Thoracic aorta (tissue), 2 donors: ENCODE measurements around the gene RPRD1B. TPM values are rescaled to one million over a fixed set of nuclear protein-coding genes. Genes with fewer than 3 reads are reported as not detected.

ENCODE experiments used
- ATAC-seq: fragments of 150-250 bp; one replicate; pipeline ENCODE4 v1.8.0; 2017; ENCODE audit warnings: low read depth; ENCODE audit not compliant: insufficient number of reproducible peaks, low FRiP score
- DNase-seq: peaks from one replicate; pipeline ENCODE4 v3.0.0-alpha.2; 2020; ENCODE audit warnings: low spot score
- H3K27ac ChIP-seq, 2 donors: fragments of 200-600 bp; sonication (generic); 1 replicate in 1 of 2; 2 replicates in 1 of 2; pipeline ENCODE4 v1.5.1; 2016; ENCODE audit warnings: mild to moderate bottlenecking in 2 of 2, moderate library complexity in 2 of 2
- H3K27me3 ChIP-seq: fragments of 200-600 bp; sonication (generic); replicated peaks from 2 replicates; pipeline ENCODE4 v1.6.0; 2016; ENCODE audit warnings: mild to moderate bottlenecking; ENCODE audit not compliant: insufficient read depth
- H3K36me3 ChIP-seq: fragments of 200-600 bp; sonication (generic); one replicate; pipeline ENCODE4 v1.5.1; 2016
- H3K4me1 ChIP-seq, 2 donors: fragments of 200-600 bp; sonication (generic); 1 replicate in 1 of 2; 2 replicates in 1 of 2; pipeline versions ENCODE4 v1.5.1 to v1.6.0; 2016; ENCODE audit warnings: low read depth in 2 of 2, mild to moderate bottlenecking in 1 of 2; ENCODE audit not compliant: control insufficient read depth in 1 of 2
- H3K4me3 ChIP-seq: fragments of 200-600 bp; sonication (generic); 2 replicates; pipeline ENCODE4 v1.5.1; 2016; ENCODE audit warnings: mild to moderate bottlenecking
- H3K9me3 ChIP-seq: fragments of 200-600 bp; sonication (generic); 2 replicates; pipeline ENCODE4 v1.5.1; 2016
- total RNA-seq, 2 donors: library from RNA; depleted of rRNA; stranded (reverse); fragments of >200 nt; gene quantifications; one replicate each; pipeline versions ENCODE4 v1.1.0 to v1.2.3, GENCODE V29; 2016
- TF ChIP-seq, protein P1 (sequence below): fragments of 200-600 bp; sonication (generic); IDR thresholded peaks from one replicate; pipeline ENCODE4 v1.5.1; 2019; ENCODE audit warnings: antibody characterized with exemption

Gene RPRD1B
- total RNA-seq, 2 donors from 2014 or later: 22.3 to 77.7 TPM

DNA sequence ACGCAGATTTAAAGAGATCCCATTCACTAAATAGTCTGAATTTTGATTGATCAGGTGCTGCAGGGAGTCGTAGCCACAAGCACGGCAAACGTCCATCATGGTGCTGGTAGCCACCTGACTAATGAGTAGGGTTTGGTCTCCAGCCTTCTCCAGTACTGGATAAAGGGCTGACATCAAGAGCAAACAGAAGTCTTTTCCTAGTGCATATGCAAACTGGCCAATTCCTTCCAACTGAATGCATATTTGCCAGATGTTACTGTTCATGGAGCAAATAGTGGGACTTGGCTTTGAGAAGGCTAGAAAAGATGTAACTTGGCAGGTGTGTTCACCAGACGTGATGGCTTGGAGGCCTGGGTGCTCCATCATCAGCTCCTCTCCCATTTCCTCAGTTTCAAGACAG lies 21.9 kb upstream of the RPRD1B start:
- H3K4me3 ChIP-seq: no peak overlapping the region
- TF ChIP-seq, protein P1, sequence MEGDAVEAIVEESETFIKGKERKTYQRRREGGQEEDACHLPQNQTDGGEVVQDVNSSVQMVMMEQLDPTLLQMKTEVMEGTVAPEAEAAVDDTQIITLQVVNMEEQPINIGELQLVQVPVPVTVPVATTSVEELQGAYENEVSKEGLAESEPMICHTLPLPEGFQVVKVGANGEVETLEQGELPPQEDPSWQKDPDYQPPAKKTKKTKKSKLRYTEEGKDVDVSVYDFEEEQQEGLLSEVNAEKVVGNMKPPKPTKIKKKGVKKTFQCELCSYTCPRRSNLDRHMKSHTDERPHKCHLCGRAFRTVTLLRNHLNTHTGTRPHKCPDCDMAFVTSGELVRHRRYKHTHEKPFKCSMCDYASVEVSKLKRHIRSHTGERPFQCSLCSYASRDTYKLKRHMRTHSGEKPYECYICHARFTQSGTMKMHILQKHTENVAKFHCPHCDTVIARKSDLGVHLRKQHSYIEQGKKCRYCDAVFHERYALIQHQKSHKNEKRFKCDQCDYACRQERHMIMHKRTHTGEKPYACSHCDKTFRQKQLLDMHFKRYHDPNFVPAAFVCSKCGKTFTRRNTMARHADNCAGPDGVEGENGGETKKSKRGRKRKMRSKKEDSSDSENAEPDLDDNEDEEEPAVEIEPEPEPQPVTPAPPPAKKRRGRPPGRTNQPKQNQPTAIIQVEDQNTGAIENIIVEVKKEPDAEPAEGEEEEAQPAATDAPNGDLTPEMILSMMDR: no peak
- no peaks in the 10 kb centered on the region for H3K27me3 ChIP-seq
- H3K4me1 ChIP-seq: no peaks in the 10 kb centered on the region
- no peaks in the 10 kb centered on the region for H3K9me3 ChIP-seq
- ATAC-seq (no peak), DNase-seq (no peak)
- no peak overlapping the region for H3K27ac ChIP-seq
- H3K36me3 ChIP-seq: peaks cover 32% of the 10 kb centered on the region

DNA sequence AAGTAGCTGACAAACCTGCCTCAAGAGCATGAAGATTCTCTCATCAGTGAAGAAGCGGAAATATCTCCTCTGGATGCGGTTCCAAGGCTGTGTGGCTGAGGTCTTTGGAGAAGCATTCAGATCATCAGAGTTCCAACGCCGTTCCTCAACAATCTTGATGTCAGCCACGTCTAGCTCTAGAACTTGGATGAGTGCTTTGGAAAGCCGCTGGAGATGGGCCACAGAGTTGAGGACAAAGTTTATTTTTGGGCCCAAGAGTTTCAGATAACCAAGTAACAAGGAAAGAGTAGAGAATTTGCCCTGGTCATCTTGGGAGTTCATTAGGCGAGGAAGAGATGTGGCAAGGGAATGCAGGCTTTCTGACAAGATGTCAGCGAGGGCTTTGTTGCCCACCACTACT lies 21.2 kb upstream of the RPRD1B start:
- Histone ChIP-seq H3K36me3 (peaks cover 38% of the 10 kb centered on the region), H3K27ac (no peak overlapping the region), H3K9me3 (no peaks in the 10 kb centered on the region), H3K27me3 (no peaks in the 10 kb centered on the region), H3K4me1 (no peaks in the 10 kb centered on the region), H3K4me3 (no peak overlapping the region)
- ATAC-seq (no peak), DNase-seq (no peak)
- TF ChIP-seq, protein P1: no peak

DNA sequence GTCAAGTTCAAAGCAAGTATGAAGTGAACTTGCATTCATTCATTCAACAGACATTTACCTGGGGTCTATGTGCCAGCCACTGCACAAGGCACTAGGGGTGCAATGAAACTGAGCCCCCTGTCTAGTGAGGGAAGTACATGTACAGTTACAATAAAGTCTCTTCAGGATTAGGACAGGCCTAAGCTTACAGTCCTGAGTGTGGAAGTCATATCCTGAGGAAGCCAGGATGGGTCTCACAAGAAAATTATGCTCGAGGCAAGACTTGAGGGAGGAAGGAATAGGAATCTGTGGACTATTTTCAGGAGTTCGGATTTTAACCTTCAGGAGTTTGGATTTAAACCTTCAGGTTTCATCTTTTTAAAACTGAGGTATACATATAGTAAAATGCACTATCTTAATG lies 19.7 kb upstream of the RPRD1B start:
- H3K4me1 ChIP-seq: no peaks in the 10 kb centered on the region
- no peak overlapping the region for H3K4me3 ChIP-seq
- no peak for DNase-seq
- TF ChIP-seq, protein P1: no peak
- ATAC-seq: no peak
- H3K27me3 ChIP-seq: no peaks in the 10 kb centered on the region
- H3K36me3 ChIP-seq: peaks cover 50% of the 10 kb centered on the region
- peaks cover 2% of the 10 kb centered on the region for H3K9me3 ChIP-seq
- H3K27ac ChIP-seq: no peak overlapping the region

DNA sequence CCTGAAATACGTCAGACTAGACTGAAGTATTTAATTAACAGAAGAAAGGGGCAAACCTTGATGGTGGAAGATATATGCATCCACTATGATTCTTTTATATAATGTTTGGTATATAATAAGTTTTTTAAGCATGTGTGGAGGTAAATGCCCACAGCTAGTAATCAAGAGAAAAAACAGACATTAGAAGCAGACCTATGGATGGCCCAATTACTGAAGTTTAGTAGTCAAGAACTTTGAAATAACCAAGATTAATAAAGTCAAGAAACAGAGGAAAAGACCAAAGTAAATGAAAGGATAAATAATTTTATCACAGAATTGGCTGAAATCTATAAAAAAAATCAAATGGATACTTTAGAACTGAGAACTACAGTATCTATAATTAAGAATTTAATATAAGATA lies 15.6 kb upstream of the RPRD1B start:
- peaks cover 28% of the 10 kb centered on the region for H3K36me3 ChIP-seq

DNA sequence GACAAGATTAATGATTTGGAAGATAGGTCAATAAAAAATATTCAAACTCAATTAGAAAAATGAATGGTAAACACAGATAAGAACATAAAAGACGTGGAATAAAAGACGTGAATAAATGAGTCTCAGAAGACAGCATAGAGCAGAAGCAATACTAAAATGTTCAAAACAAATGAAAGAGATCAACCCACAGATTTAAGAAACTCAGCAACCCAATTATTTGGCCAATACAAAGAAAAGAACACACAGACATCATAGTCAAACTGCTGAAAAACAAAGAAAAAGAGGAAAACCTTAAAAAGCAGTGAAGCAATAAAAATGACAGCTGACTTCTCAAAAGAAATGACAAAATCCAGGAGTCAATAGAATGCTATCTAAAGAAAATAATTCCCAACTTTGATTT lies 15.2 kb upstream of the RPRD1B start:
- H3K36me3 ChIP-seq: peaks cover 26% of the 10 kb centered on the region
- no peaks in the 10 kb centered on the region for H3K27me3 ChIP-seq
- DNase-seq (no peak), ATAC-seq (no peak)
- TF ChIP-seq, protein P1: no peak
- H3K4me3 ChIP-seq: no peak overlapping the region
- no peak overlapping the region for H3K27ac ChIP-seq
- H3K9me3 ChIP-seq: peaks cover 2% of the 10 kb centered on the region
- peaks cover 0 to 5% of the 10 kb centered on the region in 2 donors for H3K4me1 ChIP-seq

More for the DNA sequence above, 15.6 kb upstream of the RPRD1B start:
- no peak overlapping the region for H3K27ac ChIP-seq
- no peaks in the 10 kb centered on the region for H3K27me3 ChIP-seq
- DNase-seq (no peak), ATAC-seq (no peak)
- peaks cover 0 to 5% of the 10 kb centered on the region in 2 donors for H3K4me1 ChIP-seq
- TF ChIP-seq, protein P1: no peak
- H3K4me3 ChIP-seq: no peak overlapping the region
- peaks cover 2% of the 10 kb centered on the region for H3K9me3 ChIP-seq
